AG10803 (cell line): ENCODE data around the gene ZNF664.

Experiments used
- DNase-seq: peaks from one replicate; pipeline ENCODE4 v3.0.0; 2010; ENCODE audit warnings: low read depth
- H3K4me3 ChIP-seq: 2 replicates; pipeline ENCODE4 v1.5.1; 2011; ENCODE audit warnings: mild to moderate bottlenecking, low read length, control low read depth
- TF ChIP-seq, protein P1 (sequence below): conservative IDR thresholded peaks from 2 replicates; pipeline ENCODE4 v1.5.1; 2011; ENCODE audit warnings: mild to moderate bottlenecking, low read length, control low read depth, inconsistent platforms

Gene ZNF664

DNA sequence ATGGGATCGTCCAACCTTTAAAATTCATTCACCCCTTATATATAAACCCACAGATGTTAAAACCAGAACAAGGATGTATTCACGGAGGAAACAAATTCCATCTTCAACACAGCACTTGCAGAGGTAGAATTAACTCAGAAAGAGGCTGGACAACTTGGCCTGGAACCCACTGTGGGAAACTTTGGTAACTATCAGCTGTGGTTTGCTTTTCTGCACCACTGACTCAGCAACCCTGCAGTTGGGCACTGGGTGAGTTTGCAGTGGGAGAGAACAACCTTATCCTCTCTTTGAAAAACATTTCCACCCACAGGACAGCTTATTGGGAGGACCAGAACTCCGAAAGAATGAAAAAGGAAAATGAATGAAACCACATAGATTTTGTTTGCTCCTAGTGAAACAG is 66.3 kb downstream of the ZNF664 start:
- DNase-seq: peak; percentile 62
- no peak overlapping the region for H3K4me3 ChIP-seq
- TF ChIP-seq, protein P1, sequence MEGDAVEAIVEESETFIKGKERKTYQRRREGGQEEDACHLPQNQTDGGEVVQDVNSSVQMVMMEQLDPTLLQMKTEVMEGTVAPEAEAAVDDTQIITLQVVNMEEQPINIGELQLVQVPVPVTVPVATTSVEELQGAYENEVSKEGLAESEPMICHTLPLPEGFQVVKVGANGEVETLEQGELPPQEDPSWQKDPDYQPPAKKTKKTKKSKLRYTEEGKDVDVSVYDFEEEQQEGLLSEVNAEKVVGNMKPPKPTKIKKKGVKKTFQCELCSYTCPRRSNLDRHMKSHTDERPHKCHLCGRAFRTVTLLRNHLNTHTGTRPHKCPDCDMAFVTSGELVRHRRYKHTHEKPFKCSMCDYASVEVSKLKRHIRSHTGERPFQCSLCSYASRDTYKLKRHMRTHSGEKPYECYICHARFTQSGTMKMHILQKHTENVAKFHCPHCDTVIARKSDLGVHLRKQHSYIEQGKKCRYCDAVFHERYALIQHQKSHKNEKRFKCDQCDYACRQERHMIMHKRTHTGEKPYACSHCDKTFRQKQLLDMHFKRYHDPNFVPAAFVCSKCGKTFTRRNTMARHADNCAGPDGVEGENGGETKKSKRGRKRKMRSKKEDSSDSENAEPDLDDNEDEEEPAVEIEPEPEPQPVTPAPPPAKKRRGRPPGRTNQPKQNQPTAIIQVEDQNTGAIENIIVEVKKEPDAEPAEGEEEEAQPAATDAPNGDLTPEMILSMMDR: no peak

DNA sequence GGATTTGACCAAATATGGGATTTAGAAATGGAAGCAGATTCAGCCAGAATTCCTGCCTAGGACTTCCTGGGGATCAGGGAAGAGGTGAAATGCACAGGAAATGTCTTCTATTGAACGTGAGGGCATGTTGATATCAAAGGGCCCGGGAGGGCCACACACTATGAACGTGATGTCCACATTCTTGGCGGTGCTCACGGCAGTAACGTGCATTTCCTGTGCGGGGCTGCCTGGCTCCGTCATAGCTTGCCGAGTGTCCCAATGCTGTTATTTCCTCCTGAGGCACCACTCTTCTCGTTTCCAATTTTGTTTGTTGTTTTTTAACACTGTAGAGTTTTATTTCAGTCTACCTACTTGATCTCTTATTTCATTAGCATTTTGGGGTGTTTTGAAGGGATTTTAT is 67.3 kb downstream of the ZNF664 start:
- no peak overlapping the region for H3K4me3 ChIP-seq
- DNase-seq: no peak
- TF ChIP-seq, protein P1: no peak

DNA sequence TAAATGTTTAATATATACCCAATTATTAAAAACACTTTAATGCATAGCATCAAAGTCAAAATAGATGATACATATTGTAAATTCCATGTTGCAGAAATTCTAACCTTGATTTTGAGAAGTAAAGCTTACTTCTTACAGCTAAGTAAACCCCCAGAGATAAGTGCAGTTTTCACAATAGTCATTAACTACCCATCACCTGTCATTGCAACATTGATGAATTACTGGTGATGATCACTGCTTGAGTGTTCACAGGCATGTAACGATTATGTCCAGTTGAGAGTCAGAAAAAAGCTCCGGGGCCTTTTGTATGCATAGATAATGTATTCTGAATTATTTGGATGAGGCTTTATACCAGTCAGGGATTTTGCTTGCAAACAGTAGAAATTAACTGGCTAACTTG is 67.7 kb downstream of the ZNF664 start:
- DNase-seq: no peak
- TF ChIP-seq, protein P1: no peak

DNA sequence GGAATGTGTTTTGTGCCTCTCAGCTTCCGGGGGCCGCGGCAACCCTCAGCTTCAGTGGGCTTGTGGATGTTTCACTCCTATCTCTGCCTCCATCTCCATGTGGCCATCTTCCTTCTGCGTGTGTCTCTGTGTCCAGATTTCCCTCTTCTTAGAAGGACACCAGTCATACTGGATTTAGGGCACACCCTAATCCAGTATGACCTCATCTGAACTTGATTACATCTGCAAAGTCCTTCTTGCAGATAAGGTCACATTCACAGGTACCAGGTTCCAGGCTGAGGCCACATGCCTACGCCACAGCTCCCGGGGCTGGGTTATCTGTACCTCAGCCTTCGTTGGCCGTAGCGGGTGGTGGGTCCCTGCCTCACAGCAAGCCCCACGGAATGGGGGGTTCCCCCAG is 68.9 kb downstream of the ZNF664 start:
- no peak for DNase-seq

More for the DNA sequence above, 67.7 kb downstream of the ZNF664 start:
- H3K4me3 ChIP-seq: no peak overlapping the region

DNA sequence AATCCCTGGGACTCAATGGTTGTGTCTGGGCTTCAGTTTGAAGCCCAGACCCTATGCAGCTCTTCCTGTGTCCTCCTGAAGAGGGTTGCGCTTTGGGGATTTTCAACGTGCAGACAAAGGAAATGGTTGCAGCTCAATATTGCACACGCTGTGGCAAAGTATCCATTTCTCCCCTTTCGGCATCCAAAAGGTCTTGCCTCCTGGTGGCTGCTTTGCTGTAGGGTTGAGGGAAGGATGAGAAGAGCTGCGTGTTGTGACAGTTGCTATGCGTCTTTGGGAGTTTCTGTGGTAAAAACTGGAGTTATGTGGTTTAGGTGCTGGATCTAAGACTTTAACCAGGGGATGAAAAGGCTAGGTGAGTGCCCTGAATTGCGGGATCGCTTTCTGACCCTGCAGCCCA is 71.0 kb downstream of the ZNF664 start:
- TF ChIP-seq, protein P1: no peak
- no peak for DNase-seq
- H3K4me3 ChIP-seq: no peak overlapping the region

More for the DNA sequence above, 68.9 kb downstream of the ZNF664 start:
- TF ChIP-seq, protein P1: no peak
- H3K4me3 ChIP-seq: no peak overlapping the region

DNA sequence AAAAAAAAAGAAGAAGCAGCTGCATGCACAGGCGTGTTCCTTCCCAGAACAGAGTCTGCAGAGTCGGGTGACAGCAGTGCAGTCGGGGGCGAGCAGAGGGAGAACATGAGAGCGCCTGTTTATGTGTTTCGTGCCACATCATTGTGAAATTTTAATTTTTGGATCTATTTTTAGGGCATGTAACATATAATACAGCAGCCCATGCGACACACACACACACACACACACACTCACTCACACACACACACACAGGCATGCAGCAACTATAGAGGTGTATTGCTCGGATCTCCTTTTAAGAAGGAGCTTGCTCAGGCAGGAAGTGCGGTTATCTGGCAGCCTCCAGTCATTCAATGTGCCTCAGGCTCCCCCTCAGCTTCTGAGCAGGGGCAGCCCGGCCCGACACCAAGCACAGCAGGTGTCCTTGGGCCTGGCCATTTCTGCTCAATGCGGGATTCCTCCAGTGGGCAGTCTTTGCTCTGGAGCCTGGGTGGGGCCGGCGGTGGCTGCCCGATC is 71.8 kb downstream of the ZNF664 start:
- no peak for DNase-seq
- TF ChIP-seq, protein P1: no peak
- H3K4me3 ChIP-seq: no peak overlapping the region

DNA sequence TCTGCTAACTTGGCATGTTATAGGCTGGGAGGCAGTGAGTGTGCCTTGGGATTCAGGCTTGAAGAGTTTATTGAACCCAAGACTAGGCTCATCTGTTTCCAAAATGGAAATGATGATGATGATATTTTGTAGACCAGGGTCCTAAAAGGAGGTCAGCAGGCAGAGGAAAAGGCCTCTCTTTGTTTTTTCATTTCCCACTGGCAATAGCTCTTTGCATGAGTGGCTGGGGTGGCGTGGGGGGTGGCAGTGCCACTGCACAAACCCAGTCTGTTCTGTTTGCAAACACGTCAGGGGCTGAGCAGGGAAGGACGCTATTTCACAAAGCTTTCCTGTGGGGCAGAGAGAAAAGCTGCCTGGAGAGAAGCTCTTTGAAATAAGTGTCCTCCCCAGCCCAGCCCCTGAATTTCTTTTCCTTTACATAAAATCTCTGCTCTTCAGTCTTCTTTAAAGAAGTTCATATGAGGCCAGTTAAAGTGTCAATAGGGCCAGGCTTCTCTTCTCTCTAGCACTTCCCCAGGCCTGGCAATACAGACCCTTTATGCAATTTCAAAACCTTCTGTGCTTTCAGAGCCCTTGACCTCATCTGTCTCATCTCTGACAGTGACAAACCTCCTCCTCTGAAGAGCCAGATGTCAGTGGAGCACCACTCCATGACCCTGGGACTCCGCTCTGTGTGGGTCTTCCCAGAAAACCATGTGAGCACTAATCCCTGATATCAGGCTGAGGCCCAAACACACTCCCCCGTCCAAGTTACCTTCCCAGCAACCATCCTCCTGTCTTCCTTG is 72.8 kb downstream of the ZNF664 start:
- no peak overlapping the region for H3K4me3 ChIP-seq
- TF ChIP-seq, protein P1: no peak
- DNase-seq: no peak
